Osteoblast (primary cell): ENCODE results near the gene TTL. TPM values are rescaled to one million over a fixed set of nuclear protein-coding genes. Genes with fewer than 3 reads are reported as not detected.
A peak's percentile ranks its signal among the peaks of the same experiment; 100 is the strongest.
"Not testable (repeated sequence)": the region's sequence is repeated elsewhere in the genome, so short reads cannot be mapped to it uniquely, and the experiment has no call there.

Experiments
- DNase-seq: peaks from one replicate; pipeline ENCODE4 v3.0.0; 2011; ENCODE audit warnings: low spot score, mixed read lengths; ENCODE audit not compliant: insufficient read length; ENCODE audit errors: missing footprints
- H2AFZ ChIP-seq: 2 replicates; pipeline ENCODE4 v1.6.0; 2011; ENCODE audit warnings: mild to moderate bottlenecking, low read length
- H3K27ac ChIP-seq: 2 replicates; pipeline ENCODE4 v1.5.1; 2011; ENCODE audit warnings: mild to moderate bottlenecking, low read depth, low read length, moderate library complexity
- H3K27me3 ChIP-seq: 2 replicates; pipeline ENCODE4 v1.6.0; 2012; ENCODE audit warnings: mild to moderate bottlenecking, control low read depth, inconsistent platforms, low read length, moderate library complexity; ENCODE audit not compliant: insufficient read depth
- H3K36me3 ChIP-seq: 2 replicates; pipeline ENCODE4 v1.5.1; 2011; ENCODE audit warnings: mild to moderate bottlenecking, low read length, control low read depth, moderate library complexity; ENCODE audit not compliant: insufficient read depth
- H3K4me1 ChIP-seq: 2 replicates; pipeline ENCODE4 v1.5.1; 2011; ENCODE audit warnings: mild to moderate bottlenecking, low read length, control low read depth, moderate library complexity; ENCODE audit not compliant: insufficient read depth
- H3K4me2 ChIP-seq: 2 replicates; pipeline ENCODE4 v1.6.0; 2011; ENCODE audit warnings: mild to moderate bottlenecking, low read length; ENCODE audit not compliant: insufficient read depth
- H3K4me3 ChIP-seq: fragments of 200-600 bp; sonication (generic); 3 replicates; pipeline ENCODE4 v1.5.1; 2012; ENCODE audit warnings: mild to moderate bottlenecking, low read length, inconsistent platforms; ENCODE audit not compliant: insufficient read depth
- H3K79me2 ChIP-seq: 2 replicates; pipeline ENCODE4 v1.6.0; 2012; ENCODE audit warnings: mild to moderate bottlenecking, low read length, control low read depth, inconsistent platforms; ENCODE audit not compliant: insufficient read depth
- H3K9me3 ChIP-seq: 2 replicates; pipeline ENCODE4 v1.5.1; 2011; ENCODE audit warnings: low read depth, low read length, control low read depth
- H4K20me1 ChIP-seq: 2 replicates; pipeline ENCODE4 v1.6.0; 2012; ENCODE audit warnings: mild to moderate bottlenecking, low read length, control low read depth; ENCODE audit not compliant: insufficient read depth
- CTCF ChIP-seq: IDR thresholded peaks from 2 replicates; pipeline ENCODE4 v1.5.1; 2011; ENCODE audit warnings: mild to moderate bottlenecking, low read depth, low read length, moderate library complexity; ENCODE audit errors: extremely low read depth
- total RNA-seq: library from RNA; depleted of rRNA; stranded (reverse); fragments of >200 nt; gene quantifications from 2 replicates; pipeline ENCODE4 v1.2.3, GENCODE V29; 2012

TTL gene
- 59.0 and 65.7 TPM in 2 replicates for total RNA-seq

GRCh38 chr2:112481528-112482233 lies at the start of gene TTL:
TTL (plus strand) TSS chr2:112482156; CDS start chr2:112482345, 189 bp downstream.
- Histone ChIP-seq H3K9me3 (no peaks in the 10 kb centered on the region), H3K27me3 (no peaks in the 10 kb centered on the region), H2AFZ (peak within 1 kb of the TSS; percentile 78), H3K36me3 (peaks cover 11% of the 10 kb centered on the region), H3K4me1 (peaks cover 9% of the 10 kb centered on the region), H3K4me2 (peak within 1 kb of the TSS; percentile 81), H3K27ac (peak within 1 kb of the TSS; percentile 74), H3K79me2 (peaks cover 39% of the 10 kb centered on the region), H3K4me3 (peak within 1 kb of the TSS; percentile 87), H4K20me1 (peaks cover 6% of the 10 kb centered on the region)
- DNase-seq = peak; percentile 99
- TF ChIP-seq CTCF = no peak

GRCh38 chr2:112432390-112432734 lies 49.6 kb upstream of the TTL start:
- H3K4me2 ChIP-seq = peak overlapping the region; percentile 77
- H3K27ac ChIP-seq = peak overlapping the region; percentile 56
- H3K36me3 ChIP-seq, H3K9me3 ChIP-seq, DNase-seq, H3K4me1 ChIP-seq, H4K20me1 ChIP-seq, H3K27me3 ChIP-seq, H2AFZ ChIP-seq: not testable (repeated sequence)
- peaks cover 14% of the 10 kb centered on the region for H3K79me2 ChIP-seq
- peak overlapping the region; percentile 74 for H3K4me3 ChIP-seq

GRCh38 chr2:112432735-112433479 lies 49.0 kb upstream of the TTL start:
- H3K4me2 ChIP-seq = peak overlapping the region; percentile 77
- H2AFZ ChIP-seq, H4K20me1 ChIP-seq, DNase-seq, H3K9me3 ChIP-seq, H3K27me3 ChIP-seq, H3K36me3 ChIP-seq, H3K4me1 ChIP-seq: not testable (repeated sequence)
- peak overlapping the region; percentile 74 for H3K4me3 ChIP-seq
- peaks cover 14% of the 10 kb centered on the region for H3K79me2 ChIP-seq
- peak overlapping the region; percentile 56 for H3K27ac ChIP-seq

GRCh38 chr2:112433480-112433879 lies 48.5 kb upstream of the TTL start, which contains the start of gene RGPD8:
RGPD8 (minus strand) TSS chr2:112433645; CDS start chr2:112433453, 192 bp downstream.
- H3K9me3 ChIP-seq, H4K20me1 ChIP-seq, H3K27me3 ChIP-seq, H3K4me1 ChIP-seq, H2AFZ ChIP-seq, H3K36me3 ChIP-seq: not testable (repeated sequence)
- peak; percentile 39 for TF ChIP-seq CTCF
- Histone ChIP-seq H3K4me2 (peak within 1 kb of the TSS; percentile 77), H3K4me3 (peak within 1 kb of the TSS; percentile 74), H3K27ac (peak within 1 kb of the TSS; percentile 56), H3K79me2 (peaks cover 14% of the 10 kb centered on the region)
- peak; percentile 83 for DNase-seq
